RWPE1 (cell line): ENCODE measurements around the gene NFATC2.

Experiments used
- CTCF ChIA-PET: fragments of 350-600 bp; sonication (Branson Sonifier 250); formaldehyde crosslinking; extraction: SDS; loops from one replicate; lab custom pipeline; 2021; lab: Yijun Ruan, JAX
- POLR2A ChIA-PET: fragments of 400-600 bp; formaldehyde crosslinking; extraction: SDS; loops from one replicate; lab custom pipeline; 2020; ENCODE audit warnings: antibody characterized with exemption; ENCODE audit not compliant: low non-redundant PET; lab: Yijun Ruan, JAX
- DNase-seq: peaks from one replicate; pipeline ENCODE4 v3.0.0; 2012; ENCODE audit warnings: low spot score
- H3K27ac ChIP-seq: fragments of 450-650 bp; 2 replicates; pipeline ENCODE4 v1.5.1; 2017
- CTCF ChIP-seq: fragments of 450-650 bp; conservative IDR thresholded peaks from 2 replicates; pipeline ENCODE4 v1.5.1; 2017; ENCODE audit warnings: low read depth, mild to moderate bottlenecking

Gene NFATC2

GRCh38 chr20:51505566-51505965 lies 37.0 kb downstream of the NFATC2 start:
- DNase-seq = no peak
- no peak for TF ChIP-seq CTCF
- ChIA-PET POLR2A (no interaction called here), CTCF (interaction anchor here (0.6 to 0.7 kb wide), 2 partner anchors 21 to 1689 kb away, joined by 3 to 4 read pairs; no protein-coding TSS in a partner anchor)
- H3K27ac ChIP-seq = no peak overlapping the region

- no peak overlapping the region for H3K27ac ChIP-seq
These were observed 39.1 kb downstream of the NFATC2 start for GRCh38 chr20:51503376-51503775.

GRCh38 chr20:51500936-51501335 lies 41.6 kb downstream of the NFATC2 start:
- TF ChIP-seq CTCF = no peak
- POLR2A ChIA-PET = no interaction called here
- CTCF ChIA-PET = interaction anchor here (0.6 to 0.8 kb wide), 5 partner anchors 9 to 598 kb away, joined by 3 read pairs; no protein-coding TSS in a partner anchor
- no peak overlapping the region for H3K27ac ChIP-seq
- DNase-seq = no peak

More at GRCh38 chr20:51503376-51503775, 39.1 kb downstream of the NFATC2 start:
- no peak for TF ChIP-seq CTCF
- ChIA-PET POLR2A (interaction anchor here (0.6 kb wide), 1 partner anchor 1069 kb away, joined by 3 read pairs; no protein-coding TSS in a partner anchor), CTCF (interaction anchor here (0.7 kb wide), 1 partner anchor 13 kb away, joined by 3 read pairs; no protein-coding TSS in a partner anchor)
- DNase-seq = no peak

GRCh38 chr20:51500311-51500710 lies 42.2 kb downstream of the NFATC2 start:
- CTCF ChIA-PET = interaction anchor here (0.6 to 0.8 kb wide), 3 partner anchors 53 to 597 kb away, joined by 3 read pairs; no protein-coding TSS in a partner anchor
- TF ChIP-seq CTCF = no peak
- H3K27ac ChIP-seq = no peak overlapping the region
- POLR2A ChIA-PET = no interaction called here
- peak; percentile 87 for DNase-seq

- no peak for DNase-seq
- H3K27ac ChIP-seq = no peak overlapping the region
- ChIA-PET CTCF (no interaction called here), POLR2A (no interaction called here)
- TF ChIP-seq CTCF = no peak
These were observed 43.6 kb downstream of the NFATC2 start for GRCh38 chr20:51498765-51499540.

GRCh38 chr20:51497542-51498467 lies 44.7 kb downstream of the NFATC2 start:
- no peak overlapping the region for H3K27ac ChIP-seq
- no peak for TF ChIP-seq CTCF
- POLR2A ChIA-PET = no interaction called here
- CTCF ChIA-PET = no interaction called here
- no peak for DNase-seq
